Mucosa of descending colon (tissue), 3 donors: ENCODE data around the gene WBP4. TPM values are rescaled to one million over a fixed set of nuclear protein-coding genes. Genes with fewer than 3 reads are reported as not detected.
A peak's percentile ranks its signal among the peaks of the same experiment; 100 is the strongest.

Experiments
- ATAC-seq: fragments of 200-7000 bp; cut with Tn5 transposase; one replicate; pipeline ENCODE4 v1.9.1; 2020; ENCODE audit warnings: mild to moderate bottlenecking, moderate library complexity
- DNase-seq, 3 donors: peaks; one replicate each; pipeline ENCODE4 v3.0.0-alpha.2; 2020
- H3K36me3 ChIP-seq: fragments of 200-600 bp; one replicate; pipeline ENCODE4 v1.8.0; 2021; ENCODE audit warnings: low read depth, mild to moderate bottlenecking
- H3K4me1 ChIP-seq: fragments of 200-600 bp; one replicate; pipeline ENCODE4 v1.8.0; 2021; ENCODE audit warnings: low read depth, mild to moderate bottlenecking
- H3K4me3 ChIP-seq: fragments of 200-600 bp; one replicate; pipeline ENCODE4 v1.8.0; 2021; ENCODE audit warnings: mild to moderate bottlenecking
- H3K9me3 ChIP-seq: fragments of 200-600 bp; one replicate; pipeline ENCODE4 v1.8.0; 2021; ENCODE audit warnings: mild to moderate bottlenecking
- CTCF ChIP-seq: fragments of 200-600 bp; IDR thresholded peaks from one replicate; pipeline ENCODE4 v1.8.0; 2022; ENCODE audit warnings: antibody characterized with exemption, mild to moderate bottlenecking
- intact Hi-C, 2 donors: fragments of 100-400 bp; cut with DNase I in 1 of 2; cut with micrococcal nuclease in 1 of 2; formaldehyde crosslinking; loops; one replicate each; pipeline versions ENCODE4 v1.11.0 to v1.11.1; 2022; cut with DNase I, micrococcal nuclease
- microRNA-seq: library from miRNA; unstranded; fragments of <30 nt; microRNA quantifications from one replicate; pipeline ENCODE4, GENCODE V29; 2019
- total RNA-seq, 3 donors: library from RNA; stranded (reverse); fragmentation: NEBNext Ultra II Directional in 2 of 3; extraction: Animal tissue kit (Norgen Biotek cat#: 25700) in 2 of 3; gene quantifications; one replicate each; pipeline versions ENCODE4 v1.2.1 to v1.2.4, GENCODE V29; 2021 to 2023
- donor health status: DM: no; HTN: no; CAD: no; lungs with moderate emphysema.
- donor health status: DM: no; HTN: no; CAD: no.
- donor health status: DM: no; HTN: yes; CAD: no.

The WBP4 gene
- total RNA-seq, 3 donors from 2014 or later: 6.4 to 11.4 (median 6.4) TPM

- DNase-seq: peak; percentile 95 to 96 (median 96)
- Histone ChIP-seq H3K9me3 (no peaks in the 10 kb centered on the region), H3K4me3 (peak within 1 kb of the TSS; percentile 35), H3K4me1 (peaks cover 22% of the 10 kb centered on the region), H3K36me3 (no peaks in the 10 kb centered on the region)
- TF ChIP-seq CTCF: no peak
- ATAC-seq: peak; percentile 100
- intact Hi-C loops: loop anchor here in 1 of 2 donors (10.0 kb wide), 1 partner anchor 62 kb away; the partner anchor contains the start of gene KBTBD7
Observed at GRCh38 chr13:41132512-41133152, 71.3 kb downstream of the WBP4 start, which contains the start of gene KBTBD6. KBTBD6 (minus strand) TSS chr13:41132802; CDS start chr13:41132511, 291 bp downstream.

Small RNA genes within 50 kb of the gene (microRNA-seq; reads per million reads assigned to microRNA genes)
- gene MIR3168: not detected

Other genes starting within 250 kb of the WBP4 start
- gene ELF1, start 42.2 kb upstream of the WBP4 start, total RNA-seq: 100 to 1,000 TPM in 1 of 3 donors, 10 to 100 TPM in 2; 80.2 to 111 (median 96.8) TPM
- gene KBTBD6, start 71.3 kb downstream of the WBP4 start, total RNA-seq: 1 to 10 TPM; 2.6 to 7.6 (median 3.5) TPM
- 1 to 10 TPM; 5.3 to 8.6 (median 5.8) TPM for gene KBTBD7, start 133.1 kb downstream of the WBP4 start, total RNA-seq
- gene MTRF1, start 202.1 kb downstream of the WBP4 start, total RNA-seq: 10 to 100 TPM; 13.4 to 15.5 (median 14.6) TPM
- 10 to 100 TPM; 11.0 to 18.6 (median 18.1) TPM for gene NAA16, start 249.8 kb downstream of the WBP4 start, total RNA-seq